NCI-H2107 treated with DMSO at 0.1 percent for 48 hours (cell line): Measurements from ENCODE around the gene HPCAL1.
A peak's percentile ranks its signal among the peaks of the same experiment; 100 is the strongest.
"Not testable (repeated sequence)": the region's sequence is repeated elsewhere in the genome, so short reads cannot be mapped to it uniquely, and the experiment has no call there.

Experiments
- DNase-seq: peaks from one replicate; lab custom pipeline; 2025; ENCODE audit not compliant: unreplicated experiment; lab: John Stamatoyannopoulos, UW

HPCAL1 gene

GRCh38 chr2:10433947-10434885, 131.5 kb downstream of the HPCAL1 start:
- DNase-seq: no peak

- peak; percentile 55 for DNase-seq
Observed at GRCh38 chr2:10434886-10435819, 132.4 kb downstream of the HPCAL1 start.

GRCh38 chr2:10435820-10436204, 133.1 kb downstream of the HPCAL1 start:
- DNase-seq: no peak

GRCh38 chr2:10436583-10437110, 133.9 kb downstream of the HPCAL1 start:
- DNase-seq: no peak

- no peak for DNase-seq
Observed at GRCh38 chr2:10437806-10438205, 135.1 kb downstream of the HPCAL1 start.

- DNase-seq: no peak
Observed at GRCh38 chr2:10438688-10439087, 136.0 kb downstream of the HPCAL1 start.

- DNase-seq: no peak
Observed at GRCh38 chr2:10439185-10439879, 136.6 kb downstream of the HPCAL1 start.

GRCh38 chr2:10439971-10440370, 137.3 kb downstream of the HPCAL1 start:
- DNase-seq: no peak

- no peak for DNase-seq
Observed at GRCh38 chr2:10440736-10441135, 138.0 kb downstream of the HPCAL1 start.

GRCh38 chr2:10441948-10442347, 139.2 kb downstream of the HPCAL1 start:
- DNase-seq: no peak

GRCh38 chr2:10442469-10443126, 139.9 kb downstream of the HPCAL1 start:
- DNase-seq: not testable (repeated sequence)

GRCh38 chr2:10444463-10444862, 141.8 kb downstream of the HPCAL1 start:
- no peak for DNase-seq

GRCh38 chr2:10446631-10447030, 143.9 kb downstream of the HPCAL1 start:
- no peak for DNase-seq

- DNase-seq: peak; percentile 17
Observed at GRCh38 chr2:10447300-10447894, 144.7 kb downstream of the HPCAL1 start.

GRCh38 chr2:10447895-10448575, 145.3 kb downstream of the HPCAL1 start, which contains the start of gene ODC1:
ODC1 (minus strand) TSS chr2:10448327; CDS start chr2:10445032, 3,295 bp downstream.
- DNase-seq: peak; percentile 73

GRCh38 chr2:10448576-10449485, 146.1 kb downstream of the HPCAL1 start:
- DNase-seq: peak; percentile 86

- no peak for DNase-seq
Observed at GRCh38 chr2:10449486-10449831, 146.8 kb downstream of the HPCAL1 start.
